Keratinocyte (primary cell): Measurements from ENCODE around the gene ANTXRL. TPM values are rescaled to one million over a fixed set of nuclear protein-coding genes. Genes with fewer than 3 reads are reported as not detected.
"Not testable (repeated sequence)": the region's sequence is repeated elsewhere in the genome, so short reads cannot be mapped to it uniquely, and the experiment has no call there.

Source experiments
- DNase-seq: peaks from one replicate; pipeline ENCODE4 v3.0.0-alpha.2; 2011; ENCODE audit warnings: low read depth, missing footprints, low spot score
- FAIRE-seq: peaks from 2 replicates; lab custom pipeline; 2011; peaks lifted over from hg19 to GRCh38; lab: Jason Lieb, UNC
- H2AFZ ChIP-seq: 2 replicates; pipeline ENCODE4 v1.6.0; 2012; ENCODE audit warnings: low read length, control low read depth, inconsistent platforms; ENCODE audit not compliant: control insufficient read depth
- H3K27ac ChIP-seq: 2 replicates; pipeline ENCODE4 v1.5.1; 2011; ENCODE audit warnings: low read length; ENCODE audit not compliant: control insufficient read depth, insufficient read depth
- H3K27me3 ChIP-seq: 3 replicates; pipeline ENCODE4 v1.6.0; 2011; ENCODE audit warnings: low read length; ENCODE audit not compliant: control insufficient read depth, insufficient read depth; ENCODE audit errors: extremely low read depth
- H3K36me3 ChIP-seq, 2 experiments: 2 replicates in 1 of 2; 3 replicates in 1 of 2; pipeline ENCODE4 v1.5.1; 2011; ENCODE audit warnings: low read length in 2 of 2, mild to moderate bottlenecking in 1 of 2; ENCODE audit not compliant: control insufficient read depth in 2 of 2, insufficient read depth in 2 of 2; ENCODE audit errors: extremely low read depth in 1 of 2
- H3K4me1 ChIP-seq: 3 replicates; pipeline ENCODE4 v1.5.1; 2011; ENCODE audit warnings: low read length; ENCODE audit not compliant: control insufficient read depth, insufficient read depth; ENCODE audit errors: extremely low read depth
- H3K4me2 ChIP-seq: 3 replicates; pipeline ENCODE4 v1.6.0; 2011; ENCODE audit warnings: low read depth, low read length; ENCODE audit not compliant: control insufficient read depth, insufficient read depth; ENCODE audit errors: extremely low read depth
- H3K4me3 ChIP-seq, 3 experiments: fragments of 200-600 bp in 1 of 3; sonication (generic) in 1 of 3; 2 replicates in 2 of 3; 3 replicates in 1 of 3; pipeline ENCODE4 v1.5.1; 2011 to 2016; ENCODE audit warnings: low read length in 3 of 3, mild to moderate bottlenecking in 3 of 3, control low read depth in 2 of 3, inconsistent platforms in 1 of 3, low read depth in 1 of 3, mixed read lengths in 1 of 3, mixed run types in 1 of 3, moderate library complexity in 1 of 3; ENCODE audit not compliant: control insufficient read depth in 2 of 3, insufficient read depth in 2 of 3; ENCODE audit errors: extremely low read depth in 1 of 3
- H3K79me2 ChIP-seq: 2 replicates; pipeline ENCODE4 v1.6.0; 2012; ENCODE audit warnings: low read length; ENCODE audit not compliant: control insufficient read depth, insufficient read depth
- H3K9ac ChIP-seq: 3 replicates; pipeline ENCODE4 v1.6.0; 2011; ENCODE audit warnings: low read length; ENCODE audit not compliant: control insufficient read depth, insufficient read depth; ENCODE audit errors: extremely low read depth
- H3K9me1 ChIP-seq: 3 replicates; pipeline ENCODE4 v1.6.0; 2011; ENCODE audit warnings: low read length; ENCODE audit not compliant: control insufficient read depth, insufficient read depth; ENCODE audit errors: extremely low read depth
- H3K9me3 ChIP-seq: 2 replicates; pipeline ENCODE4 v1.5.1; 2012; ENCODE audit warnings: low read depth, low read length; ENCODE audit not compliant: control insufficient read depth
- H4K20me1 ChIP-seq: 3 replicates; pipeline ENCODE4 v1.6.0; 2011; ENCODE audit warnings: low read length; ENCODE audit not compliant: control insufficient read depth, insufficient read depth; ENCODE audit errors: extremely low read depth
- CTCF ChIP-seq, 3 experiments: IDR thresholded peaks in 1 of 3; conservative IDR thresholded peaks in 1 of 3; optimal IDR thresholded peaks in 1 of 3; 2 replicates in 2 of 3; 3 replicates in 1 of 3; pipeline versions ENCODE3 to v1.5.1; 2011; ENCODE audit warnings: low read length in 3 of 3, mild to moderate bottlenecking in 3 of 3, moderate library complexity in 2 of 3, control low read depth in 1 of 3, inconsistent platforms in 1 of 3; ENCODE audit not compliant: insufficient read depth in 2 of 3; ENCODE audit errors: extremely low read depth in 1 of 3
- EZH2 ChIP-seq: IDR thresholded peaks from one replicate; pipeline ENCODE4 v1.6.1; 2012; ENCODE audit warnings: inconsistent platforms, mild to moderate bottlenecking, low read length, moderate library complexity
- dilution Hi-C: fragments of 300-500 bp; cut with MboI; formaldehyde crosslinking; loops from one replicate; pipeline ENCODE4 v1.7.0; 2020; ENCODE audit warnings: low sequenced_read_pairs; ENCODE audit not compliant: extremely low pct_ligation_motif_present
- polyA plus RNA-seq, 5 experiments: library from polyadenylated mRNA; depleted of rRNA in 3 of 5; stranded (reverse) in 3 of 5; stranded (forward) in 1 of 5; unstranded in 1 of 5; fragments of >200 nt; gene quantifications; 1 replicate in 1 of 5; 2 replicates in 3 of 5; 3 replicates in 1 of 5; pipeline versions ENCODE4 v1.2.1 to v1.2.3, GENCODE V29; 2011 to 2012; ENCODE audit warnings: missing spikeins in 2 of 5, low read depth in 1 of 5, low replicate concordance in 1 of 5

The ANTXRL gene
- polyA plus RNA-seq, 1 donor (not counting 4 experiments of a cell fraction or from before 2014, with no cell fraction given): not detected

GRCh38 chr10:46264737-46265368 lies 21.9 kb upstream of the ANTXRL start:
- no peaks in the 10 kb centered on the region for H3K27me3 ChIP-seq
- no peaks in the 10 kb centered on the region for H3K36me3 ChIP-seq
- H3K9me3 ChIP-seq: no peaks in the 10 kb centered on the region
- H3K9me1 ChIP-seq: no peaks in the 10 kb centered on the region
- no peak overlapping the region for H3K4me2 ChIP-seq
- no peak overlapping the region for H3K9ac ChIP-seq
- H2AFZ ChIP-seq: no peak overlapping the region
- H4K20me1 ChIP-seq: no peaks in the 10 kb centered on the region
- DNase-seq: no peak
- no peak for TF ChIP-seq EZH2
- H3K4me3 ChIP-seq: no peak overlapping the region
- H3K79me2 ChIP-seq: no peaks in the 10 kb centered on the region
- FAIRE-seq: no peak
- dilution Hi-C loops: no loop called here
- no peak overlapping the region for H3K27ac ChIP-seq
- no peaks in the 10 kb centered on the region for H3K4me1 ChIP-seq

- H2AFZ ChIP-seq, H3K27me3 ChIP-seq, H3K9ac ChIP-seq, H3K9me1 ChIP-seq, FAIRE-seq, H3K9me3 ChIP-seq, H4K20me1 ChIP-seq, H3K4me3 ChIP-seq, H3K4me1 ChIP-seq, H3K36me3 ChIP-seq, H3K4me2 ChIP-seq, H3K79me2 ChIP-seq, DNase-seq, H3K27ac ChIP-seq, dilution Hi-C loops: not testable (repeated sequence)
Observed at GRCh38 chr10:46265566-46266305, 21.1 kb upstream of the ANTXRL start.

DNA sequence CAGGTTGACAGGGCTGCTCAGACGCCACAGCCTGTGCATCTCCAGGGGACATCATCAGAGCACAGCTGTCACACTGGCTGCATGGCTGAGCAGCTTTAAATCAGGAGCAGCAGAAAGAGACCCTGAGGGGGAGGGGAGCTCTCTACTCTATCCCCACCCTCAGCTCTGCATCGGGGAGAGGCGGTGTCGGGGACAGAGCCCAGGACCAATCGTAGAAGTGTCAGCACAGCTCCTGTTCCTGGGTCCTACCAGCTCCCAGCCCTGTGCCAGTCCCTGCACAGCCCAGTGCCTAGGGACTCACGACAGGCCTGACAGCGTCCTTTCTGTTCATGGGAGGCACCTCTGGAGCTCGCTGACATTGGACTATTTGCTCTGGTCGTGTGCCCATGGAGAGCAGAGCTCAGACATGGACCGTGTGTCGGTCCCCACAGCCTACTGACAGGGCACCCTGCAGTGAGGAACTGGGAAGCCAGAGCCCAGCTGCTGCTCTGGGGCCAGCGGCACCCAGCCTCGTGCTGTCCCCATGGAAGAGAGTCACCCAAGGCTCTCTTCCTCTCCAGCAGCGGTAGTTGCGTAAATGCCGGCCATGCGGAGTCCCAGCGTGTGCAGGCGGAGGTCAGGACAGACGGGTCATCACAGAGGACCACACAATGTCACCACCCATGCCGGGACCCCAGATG lies 20.4 kb upstream of the ANTXRL start:
- no peak for FAIRE-seq
- Histone ChIP-seq H3K79me2 (no peaks in the 10 kb centered on the region), H3K36me3 (no peaks in the 10 kb centered on the region), H3K4me2 (no peak overlapping the region), H2AFZ (no peak overlapping the region), H3K9ac (no peak overlapping the region), H3K9me3 (no peaks in the 10 kb centered on the region), H4K20me1 (no peaks in the 10 kb centered on the region), H3K4me3 (no peak overlapping the region), H3K9me1 (no peaks in the 10 kb centered on the region), H3K27ac (no peak overlapping the region), H3K4me1 (no peaks in the 10 kb centered on the region), H3K27me3 (no peaks in the 10 kb centered on the region)
- dilution Hi-C loops: no loop called here
- DNase-seq: no peak
- no peak for TF ChIP-seq CTCF (optimal IDR thresholded peaks at IDR 0.05 in 1 of 3, IDR thresholded peaks at IDR 0.05 in 1 of 3, conservative IDR thresholded peaks at IDR 0.05 in 1 of 3; ENCODE audit: extremely low read depth in 1 of 3, insufficient read depth in 2 of 3, low read length in 3 of 3)
- TF ChIP-seq EZH2: no peak
